Chondrocyte (in vitro differentiated cells): ENCODE results near the gene GPR176. TPM values are rescaled to one million over a fixed set of nuclear protein-coding genes. Genes with fewer than 3 reads are reported as not detected.
A peak's percentile ranks its signal among the peaks of the same experiment; 100 is the strongest.

Experiments used
- DNase-seq: peaks from one replicate; pipeline ENCODE4 v3.0.0; 2021; ENCODE audit warnings: mixed read lengths, low spot score
- H3K27ac Mint-ChIP-seq: one replicate; pipeline ENCODE4 v1.8.0; 2021; ENCODE audit warnings: mild to moderate bottlenecking, moderate library complexity, mixed read lengths; ENCODE audit not compliant: unreplicated experiment
- H3K27me3 Mint-ChIP-seq: 2 replicates; pipeline ENCODE4 v1.8.0; 2021; ENCODE audit warnings: low read depth, mixed read lengths
- H3K36me3 Mint-ChIP-seq: 2 replicates; pipeline ENCODE4 v1.8.0; 2021; ENCODE audit warnings: low read depth, mixed read lengths
- H3K4me1 Mint-ChIP-seq: 2 replicates; pipeline ENCODE4 v1.8.0; 2021; ENCODE audit warnings: low read depth, mild to moderate bottlenecking, mixed read lengths
- H3K4me3 Mint-ChIP-seq: one replicate; pipeline ENCODE4 v1.8.0; 2021; ENCODE audit warnings: mild to moderate bottlenecking, moderate library complexity, mixed read lengths; ENCODE audit not compliant: unreplicated experiment
- H3K9me3 Mint-ChIP-seq: 2 replicates; pipeline ENCODE4 v1.8.0; 2021; ENCODE audit warnings: low read depth, mixed read lengths
- CTCF ChIP-seq: fragments of 200-600 bp; sonication (generic); IDR thresholded peaks from 2 replicates; pipeline ENCODE4 v1.5.0; 2021; ENCODE audit warnings: antibody characterized with exemption, mild to moderate bottlenecking, moderate library complexity
- total RNA-seq: library from RNA; stranded (reverse); gene quantifications from 3 replicates; pipeline ENCODE4 v1.2.1, GENCODE V29; 2021

The GPR176 gene
- total RNA-seq, 1 donor from 2014 or later: 31.1 TPM

DNA sequence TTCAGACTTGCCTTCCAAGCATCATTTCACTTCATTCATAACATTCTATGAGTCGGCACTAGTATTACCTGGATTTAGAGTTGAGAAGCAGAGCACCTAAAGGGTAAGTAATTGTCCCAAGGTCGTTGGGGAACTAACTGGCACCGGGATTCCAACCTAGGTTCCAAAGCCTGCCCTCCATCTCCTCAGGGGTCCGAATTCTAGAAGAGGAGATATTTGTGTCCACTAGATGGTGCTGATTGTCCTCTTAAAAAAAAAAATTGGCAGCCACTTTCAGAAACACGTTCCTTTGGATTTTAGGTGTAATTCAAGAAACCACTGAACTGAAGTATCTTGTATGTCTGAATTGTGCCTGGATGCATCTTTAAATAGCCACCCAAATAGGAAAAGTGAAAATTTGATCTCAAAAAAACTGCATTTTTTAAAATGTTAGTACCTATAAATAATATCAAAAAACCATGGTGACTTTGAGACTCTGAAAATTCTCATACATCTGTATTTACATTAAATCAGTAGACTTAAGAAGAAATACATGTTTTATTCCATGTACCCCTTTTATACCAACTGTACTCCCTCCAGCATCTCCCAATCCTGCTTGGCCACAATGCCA lies 133.5 kb downstream of the GPR176 start:
- peak overlapping the region; percentile 14 for H3K27ac Mint-ChIP-seq
- TF ChIP-seq CTCF: peak; percentile 89
- DNase-seq: no peak
- no peaks in the 10 kb centered on the region for H3K36me3 Mint-ChIP-seq
- H3K27me3 Mint-ChIP-seq: no peaks in the 10 kb centered on the region
- no peak overlapping the region for H3K4me3 Mint-ChIP-seq
- no peaks in the 10 kb centered on the region for H3K9me3 Mint-ChIP-seq
- H3K4me1 Mint-ChIP-seq: peaks cover 60% of the 10 kb centered on the region

- peaks cover 60% of the 10 kb centered on the region for H3K4me1 Mint-ChIP-seq
- H3K4me3 Mint-ChIP-seq: no peak overlapping the region
- no peaks in the 10 kb centered on the region for H3K9me3 Mint-ChIP-seq
Measured at GRCh38 chr15:39785841-39786240, 134.2 kb downstream of the GPR176 start.

GRCh38 chr15:39785139-39785538 lies 134.9 kb downstream of the GPR176 start:
- H3K27me3 Mint-ChIP-seq: no peaks in the 10 kb centered on the region
- H3K36me3 Mint-ChIP-seq: no peaks in the 10 kb centered on the region
- peaks cover 60% of the 10 kb centered on the region for H3K4me1 Mint-ChIP-seq
- DNase-seq: no peak
- no peak overlapping the region for H3K4me3 Mint-ChIP-seq
- no peaks in the 10 kb centered on the region for H3K9me3 Mint-ChIP-seq
- TF ChIP-seq CTCF: no peak
- H3K27ac Mint-ChIP-seq: no peak overlapping the region

More at GRCh38 chr15:39785841-39786240, 134.2 kb downstream of the GPR176 start:
- H3K27me3 Mint-ChIP-seq: no peaks in the 10 kb centered on the region
- H3K36me3 Mint-ChIP-seq: no peaks in the 10 kb centered on the region
- H3K27ac Mint-ChIP-seq: no peak overlapping the region
- DNase-seq: no peak
- no peak for TF ChIP-seq CTCF

DNA sequence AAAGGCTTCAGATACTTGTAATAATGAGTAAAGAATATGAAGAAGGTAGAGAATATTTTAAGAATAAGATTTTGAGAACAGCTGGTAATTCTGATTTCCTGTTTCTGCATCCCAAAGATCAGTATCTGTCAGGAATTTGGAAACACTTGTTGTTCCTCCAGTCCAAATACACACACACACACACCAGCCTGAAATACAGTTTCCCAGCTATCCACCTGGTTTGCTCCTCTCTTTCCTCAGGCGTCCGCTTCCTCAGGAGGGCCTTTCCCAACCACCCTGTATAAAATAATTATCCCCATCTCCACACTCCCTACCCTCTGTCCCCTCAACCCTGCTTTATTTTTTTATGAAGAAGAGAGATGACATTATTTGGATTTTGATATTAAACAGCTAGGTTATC lies 135.4 kb downstream of the GPR176 start:
- Mint-ChIP-seq H3K9me3 (no peaks in the 10 kb centered on the region), H3K27ac (no peak overlapping the region), H3K27me3 (no peaks in the 10 kb centered on the region)

DNA sequence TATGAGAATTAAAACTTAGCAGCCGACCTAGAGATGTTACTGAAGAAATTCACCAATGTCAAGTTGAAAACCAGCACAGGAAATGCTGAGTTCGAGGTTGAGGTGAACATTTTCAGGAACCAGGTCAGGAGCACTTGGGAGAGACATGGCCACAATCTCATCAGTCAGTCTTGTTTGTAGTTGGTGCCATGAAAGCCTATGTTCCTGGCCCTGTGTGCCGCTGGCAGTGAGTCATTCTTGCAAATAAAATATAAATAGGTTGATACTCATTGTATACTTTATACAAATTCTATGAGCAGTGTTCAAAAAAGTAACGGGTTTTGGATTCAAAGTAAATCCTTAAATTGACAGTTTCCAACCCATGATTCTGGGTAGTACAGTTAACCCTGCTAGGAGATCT lies 135.9 kb downstream of the GPR176 start:
- Mint-ChIP-seq H3K27ac (no peak overlapping the region), H3K4me3 (peak overlapping the region; percentile 93), H3K36me3 (no peaks in the 10 kb centered on the region), H3K9me3 (no peaks in the 10 kb centered on the region), H3K4me1 (peaks cover 53% of the 10 kb centered on the region), H3K27me3 (no peaks in the 10 kb centered on the region)
- no peak for DNase-seq
- no peak for TF ChIP-seq CTCF

More for the DNA sequence above, 135.4 kb downstream of the GPR176 start:
- Mint-ChIP-seq H3K4me3 (no peak overlapping the region), H3K4me1 (peaks cover 58% of the 10 kb centered on the region), H3K36me3 (no peaks in the 10 kb centered on the region)
- DNase-seq: no peak
- no peak for TF ChIP-seq CTCF
